ELF-1 (cell line): ENCODE measurements around the gene EPHA6.

Source experiments
- DNase-seq: peaks from one replicate; pipeline ENCODE4 v3.0.0-alpha.2; 2016; ENCODE audit warnings: low read depth, low spot score

Gene EPHA6

DNA sequence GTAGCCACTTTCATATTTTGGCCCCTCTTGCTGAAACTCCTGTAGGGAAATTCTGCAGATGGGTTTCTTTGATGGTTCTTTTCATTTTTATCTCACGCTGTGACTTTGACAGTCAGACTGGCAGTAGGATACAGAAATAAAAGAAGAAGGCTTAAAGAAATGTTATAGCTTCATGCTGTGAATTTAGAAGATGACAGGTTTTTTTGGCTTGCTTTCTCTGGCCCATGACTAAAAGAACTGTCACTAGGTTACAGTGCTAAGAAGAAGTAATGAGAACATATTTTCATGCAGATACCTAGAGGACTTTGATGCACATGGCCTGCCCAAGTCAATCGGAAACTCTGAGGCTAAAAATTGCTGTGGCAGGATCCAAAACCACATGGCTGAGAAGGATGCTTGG is 334.5 kb downstream of the EPHA6 start:
- no peak for DNase-seq

GRCh38 chr3:97161169-97161568 is 346.8 kb downstream of the EPHA6 start:
- no peak for DNase-seq

GRCh38 chr3:97177242-97177641 is 362.8 kb downstream of the EPHA6 start:
- DNase-seq, result no peak

DNA sequence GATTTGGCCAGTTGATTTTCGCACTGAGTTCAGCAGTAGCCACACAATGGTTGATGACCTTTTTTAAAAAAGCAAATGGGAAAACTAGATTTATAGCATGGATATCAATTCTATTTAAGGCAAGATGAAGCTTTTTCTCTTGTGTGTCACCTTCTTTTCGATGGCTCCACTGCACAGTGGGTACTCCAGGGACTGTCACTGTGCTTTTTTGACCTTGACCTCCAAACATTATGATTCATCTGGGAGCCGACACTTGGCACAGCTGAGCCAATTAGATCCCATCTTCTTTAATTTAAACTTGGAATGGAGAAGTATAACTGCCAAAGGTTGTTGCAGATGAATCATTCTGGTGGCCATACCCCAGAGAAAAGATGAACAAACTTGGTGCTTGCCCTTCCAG is 367.3 kb downstream of the EPHA6 start:
- no peak for DNase-seq

- no peak for DNase-seq
Observed at GRCh38 chr3:97187771-97188170, 373.4 kb downstream of the EPHA6 start.

- no peak for DNase-seq
Observed at GRCh38 chr3:97189835-97190234, 375.4 kb downstream of the EPHA6 start.

GRCh38 chr3:97197083-97197482 is 382.7 kb downstream of the EPHA6 start:
- peak; percentile 2 for DNase-seq

DNA sequence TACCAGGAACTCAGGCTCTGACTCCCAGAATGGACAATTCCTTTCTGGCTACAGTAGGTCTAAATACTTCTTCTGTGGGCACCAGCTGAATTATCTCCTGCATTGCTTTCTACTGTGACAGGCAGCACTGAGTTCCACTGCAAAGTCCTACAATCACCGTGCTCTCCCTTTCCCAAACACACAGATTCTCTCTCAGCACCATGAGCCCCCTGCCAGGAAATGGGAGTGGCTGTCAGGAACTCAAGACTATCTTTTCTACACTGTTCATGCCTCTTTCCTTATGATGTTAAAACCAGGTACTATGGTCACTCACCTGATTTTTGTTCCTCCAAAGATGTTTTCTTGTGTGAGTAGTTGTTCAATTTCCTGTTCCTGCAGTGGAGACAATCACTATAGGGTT is 383.4 kb downstream of the EPHA6 start:
- peak; percentile 4 for DNase-seq

- DNase-seq, result no peak
Observed at GRCh38 chr3:97200387-97200786, 386.0 kb downstream of the EPHA6 start.

DNA sequence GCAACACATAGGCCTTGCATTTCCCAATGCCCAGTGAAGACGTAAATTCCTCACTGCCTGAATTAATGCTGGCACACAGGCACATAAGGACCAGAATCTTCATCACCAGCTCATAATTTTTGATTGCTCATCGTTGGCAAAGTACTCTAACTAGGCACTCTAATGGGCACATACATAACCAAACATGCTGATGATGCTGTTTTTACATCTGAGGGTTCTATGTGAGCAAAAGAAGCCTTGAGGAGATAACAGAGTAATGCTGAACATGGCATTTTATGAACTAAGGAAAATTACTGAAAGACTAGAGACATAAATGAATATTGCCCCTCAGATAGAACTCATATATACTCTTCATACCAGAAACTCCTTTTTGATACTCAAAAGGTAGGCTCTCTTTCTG is 387.4 kb downstream of the EPHA6 start:
- no peak for DNase-seq

DNA sequence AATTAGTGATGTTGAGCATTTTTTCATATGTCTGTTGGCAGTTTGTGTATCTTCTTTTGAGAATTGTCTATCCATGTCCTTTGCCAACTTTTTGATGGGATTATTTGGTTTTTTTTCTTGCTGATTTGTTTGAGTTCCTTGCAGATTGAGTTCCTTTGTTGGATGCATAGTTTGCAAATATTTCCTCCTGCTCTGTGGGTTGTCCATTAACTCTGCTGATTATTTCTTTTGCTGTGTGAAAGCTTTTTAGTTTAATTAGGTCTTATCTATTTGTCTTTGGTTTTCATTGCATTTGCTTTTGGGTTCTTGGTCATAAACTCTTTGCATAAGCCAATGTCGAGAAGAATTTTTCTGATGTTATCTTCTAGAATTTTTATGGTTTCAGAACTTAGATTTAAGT is 414.6 kb downstream of the EPHA6 start:
- no peak for DNase-seq

DNA sequence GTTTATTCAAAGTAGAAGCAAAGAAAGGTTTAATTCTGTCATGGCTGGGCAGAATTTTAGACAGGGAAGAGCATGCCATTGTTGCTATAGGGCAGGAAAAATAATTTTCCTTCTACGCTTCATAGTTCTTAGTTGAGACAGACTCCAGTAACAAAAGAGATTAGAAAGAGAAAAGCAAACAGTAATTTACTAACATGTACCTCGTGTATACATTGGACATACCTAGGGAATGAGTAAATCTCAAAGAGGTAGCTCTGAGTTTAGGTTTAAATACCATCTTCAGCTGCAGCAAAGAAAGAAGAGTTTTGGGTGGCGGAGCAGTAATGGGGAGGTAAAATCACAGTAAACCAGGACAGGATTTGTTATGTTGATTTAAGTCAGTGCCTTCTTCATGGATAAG is 416.1 kb downstream of the EPHA6 start:
- DNase-seq, result no peak

DNA sequence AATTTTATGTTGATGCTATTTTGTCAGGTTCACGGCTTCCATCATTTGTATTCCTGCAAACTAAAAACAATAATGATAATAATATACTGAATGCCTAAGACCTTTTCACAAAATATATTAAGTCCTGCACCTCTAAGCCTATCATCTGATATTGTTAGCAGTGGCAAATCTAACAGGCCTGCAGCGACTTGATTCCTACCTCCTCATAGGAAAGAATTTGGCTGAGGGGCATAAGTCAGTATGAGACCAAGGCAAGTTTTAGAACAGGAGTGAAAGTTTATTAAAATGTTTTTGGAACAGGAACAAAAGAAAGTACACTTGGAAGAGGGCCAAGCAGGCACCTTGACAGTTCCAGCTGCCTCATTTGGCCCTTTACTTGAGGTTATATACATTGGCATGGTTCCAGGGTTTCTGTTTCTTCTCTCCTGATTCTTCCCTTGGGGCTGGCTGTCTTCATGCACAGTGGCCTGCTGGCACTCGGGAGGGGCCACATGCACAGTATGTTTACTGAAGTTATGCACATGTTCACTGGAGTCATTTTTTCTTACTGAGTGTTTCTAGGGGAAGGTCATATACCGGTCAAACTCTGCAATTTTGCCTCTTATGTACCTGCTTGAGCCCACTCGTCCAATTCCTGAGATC is 418.1 kb downstream of the EPHA6 start:
- no peak for DNase-seq

DNA sequence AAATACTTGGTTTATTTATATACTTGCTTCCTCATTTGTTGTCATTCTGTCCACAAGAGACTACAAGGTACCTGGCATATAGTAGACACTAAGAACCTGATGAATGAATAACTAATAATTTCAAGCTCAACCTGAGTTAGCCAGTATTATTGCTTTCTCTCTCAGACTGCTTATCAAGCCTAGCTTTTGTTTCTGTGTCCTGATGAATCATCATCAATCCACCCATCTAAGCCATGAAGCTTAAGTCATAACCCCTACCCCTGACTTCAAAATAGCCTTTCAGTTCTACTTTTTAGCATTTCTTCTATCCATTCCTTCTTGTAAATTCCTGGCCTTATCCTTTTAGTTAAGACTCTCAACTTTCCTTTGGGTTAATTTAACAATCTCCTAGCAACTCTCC is 420.8 kb downstream of the EPHA6 start:
- DNase-seq, result no peak

GRCh38 chr3:97235611-97236315 is 421.4 kb downstream of the EPHA6 start:
- no peak for DNase-seq

DNA sequence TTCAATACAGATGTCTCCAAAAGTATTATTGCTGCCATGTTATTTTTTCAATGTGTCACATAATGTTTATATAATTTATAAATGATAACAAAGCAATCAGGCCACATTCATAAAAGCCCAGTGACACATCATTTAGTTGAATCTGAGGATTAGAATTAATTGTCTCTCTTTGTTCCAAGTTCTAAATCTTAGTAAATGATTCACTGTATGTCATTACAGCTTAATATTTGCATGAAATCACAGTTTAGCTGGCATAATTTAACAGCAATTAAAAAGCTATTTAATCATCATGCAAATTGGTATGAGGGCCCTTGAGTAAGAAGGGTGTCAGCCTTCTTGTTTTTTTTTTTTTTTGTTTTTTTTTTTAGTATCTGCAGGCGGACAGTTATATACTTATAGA is 427.0 kb downstream of the EPHA6 start:
- DNase-seq, result no peak

GRCh38 chr3:97245201-97245910 is 431.0 kb downstream of the EPHA6 start:
- DNase-seq, result no peak

DNA sequence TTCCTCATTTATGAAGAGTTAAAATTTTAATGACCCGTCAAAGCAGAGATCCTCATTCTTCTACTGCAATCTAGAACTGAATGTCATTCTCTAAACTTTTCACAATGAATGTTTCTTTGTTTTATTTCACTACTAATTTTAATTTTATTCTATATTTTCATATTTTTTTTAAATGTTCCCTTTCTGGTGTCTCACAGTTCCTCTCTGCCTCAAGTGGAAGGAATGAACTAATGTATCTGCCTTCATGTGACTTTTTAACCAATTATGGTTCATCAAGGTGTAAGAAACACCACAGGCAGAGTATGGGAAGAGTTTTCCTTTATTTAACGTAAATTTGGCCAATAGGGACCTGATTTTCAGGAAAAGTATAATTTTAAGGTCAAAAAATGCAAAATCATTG is 441.7 kb downstream of the EPHA6 start:
- no peak for DNase-seq

DNA sequence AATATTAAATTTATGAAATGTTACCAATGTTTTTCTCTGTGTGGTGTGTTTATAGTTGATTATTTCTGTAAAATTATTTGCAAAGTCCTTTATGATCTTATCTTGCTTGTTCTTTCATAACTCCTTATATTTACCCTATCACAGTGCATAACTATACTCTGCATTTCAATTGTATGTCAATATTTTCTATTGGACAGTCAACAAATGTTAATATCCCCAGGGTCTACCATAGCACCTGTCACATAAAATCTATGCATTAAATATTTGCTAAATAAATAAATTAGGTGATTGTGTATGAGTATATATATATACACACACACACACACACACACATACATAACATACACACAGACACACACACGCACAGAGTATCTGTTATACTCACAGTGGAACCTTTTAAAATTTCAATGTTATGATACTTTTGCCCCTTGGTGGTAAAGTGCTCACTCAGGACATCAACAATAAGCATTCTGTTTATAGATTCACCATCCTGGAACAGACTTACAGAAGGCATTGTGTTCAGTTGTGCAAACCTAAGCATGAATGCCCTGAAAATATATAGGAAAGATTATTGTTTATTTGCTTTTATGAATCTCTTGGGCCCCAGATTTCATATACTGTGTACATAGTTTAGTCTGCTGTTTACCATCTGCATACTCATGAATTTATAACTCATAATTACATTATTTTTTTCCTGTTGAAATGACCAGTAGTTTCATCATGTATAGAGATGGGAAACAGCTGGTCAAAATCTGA is 443.7 kb downstream of the EPHA6 start:
- DNase-seq, result no peak

DNA sequence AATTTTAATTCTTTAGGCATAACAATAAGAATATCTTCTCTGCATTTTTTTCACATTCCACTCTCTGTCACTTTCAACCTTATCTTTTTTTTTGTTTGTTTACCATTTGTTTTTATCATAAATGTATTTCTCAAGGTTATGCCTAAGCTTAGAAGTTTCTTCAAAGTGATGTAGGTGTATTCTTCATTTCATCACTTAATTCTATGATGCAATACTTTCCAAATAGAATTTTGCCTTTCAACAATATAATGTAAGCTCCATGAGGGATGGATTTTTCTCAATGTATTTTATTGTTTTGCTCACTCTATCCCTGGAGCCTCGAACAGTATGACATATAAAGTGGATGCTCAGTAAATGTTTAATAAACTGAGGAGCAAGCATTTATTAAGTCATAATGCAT is 444.9 kb downstream of the EPHA6 start:
- DNase-seq, result no peak

GRCh38 chr3:97264180-97264579 is 449.8 kb downstream of the EPHA6 start:
- no peak for DNase-seq
